GM10266 (cell line): ENCODE data around the gene TRMT2A.

ENCODE experiments used
- DNase-seq: peaks from one replicate; pipeline ENCODE4 v3.0.0; 2012; ENCODE audit errors: extremely low spot score
- CTCF ChIP-seq: IDR thresholded peaks from 2 replicates; pipeline ENCODE4 v1.5.1; 2012; ENCODE audit warnings: mild to moderate bottlenecking, low read depth; ENCODE audit not compliant: control insufficient read depth, insufficient read depth; ENCODE audit errors: missing control alignments

The TRMT2A gene

GRCh38 chr22:20142711-20143621 is 25.9 kb upstream of the TRMT2A start:
- DNase-seq: no peak
- no peak for TF ChIP-seq CTCF

- TF ChIP-seq CTCF: no peak
- DNase-seq: no peak
Measured at GRCh38 chr22:20141186-20142077, 24.4 kb upstream of the TRMT2A start.

- TF ChIP-seq CTCF: no peak
- no peak for DNase-seq
Measured at GRCh38 chr22:20140521-20140964, 23.5 kb upstream of the TRMT2A start.

- no peak for TF ChIP-seq CTCF
- DNase-seq: no peak
Measured at GRCh38 chr22:20140107-20140445, 23.1 kb upstream of the TRMT2A start.

- TF ChIP-seq CTCF: no peak
Measured at GRCh38 chr22:20139391-20140106, 22.5 kb upstream of the TRMT2A start.

GRCh38 chr22:20138868-20139267 is 21.8 kb upstream of the TRMT2A start:
- no peak for TF ChIP-seq CTCF
- DNase-seq: no peak

More at GRCh38 chr22:20139391-20140106, 22.5 kb upstream of the TRMT2A start:
- DNase-seq: no peak

GRCh38 chr22:20138417-20138738 is 21.4 kb upstream of the TRMT2A start:
- no peak for DNase-seq
- no peak for TF ChIP-seq CTCF
